GM12873 (cell line): ENCODE results near the gene COL19A1.

ENCODE experiments used
- CTCF ChIP-seq: IDR thresholded peaks from 2 replicates; pipeline ENCODE4 v1.5.1; 2012; ENCODE audit warnings: low read depth, mild to moderate bottlenecking, moderate library complexity, low read length, control low read depth; ENCODE audit not compliant: insufficient read depth; ENCODE audit errors: missing control alignments

The COL19A1 gene

GRCh38 chr6:69914015-69914485, 47.7 kb downstream of the COL19A1 start:
- TF ChIP-seq CTCF, result no peak

- TF ChIP-seq CTCF, result no peak
Measured at GRCh38 chr6:69915346-69915745, 49.0 kb downstream of the COL19A1 start.

DNA sequence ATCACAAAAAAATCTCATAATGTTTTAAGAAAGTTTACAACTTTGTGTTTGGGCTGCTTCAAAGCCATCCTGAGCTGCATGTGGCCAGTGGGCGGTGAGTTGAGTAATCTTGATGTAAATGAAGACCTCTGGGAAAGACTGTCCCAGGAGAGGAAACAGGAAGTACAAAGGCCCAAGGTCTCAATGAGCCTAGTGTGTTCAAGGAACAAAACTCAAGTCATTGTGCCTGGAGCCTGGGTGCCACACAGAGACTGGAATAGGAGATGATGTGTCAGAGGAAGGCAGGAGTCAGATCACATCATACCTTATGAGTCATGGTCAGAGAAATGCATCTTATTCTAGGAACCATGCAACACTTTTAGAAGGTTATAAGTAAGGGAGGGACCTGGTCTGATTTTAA, 51.5 kb downstream of the COL19A1 start:
- TF ChIP-seq CTCF, result no peak

- TF ChIP-seq CTCF, result no peak
Measured at GRCh38 chr6:69918813-69919475, 52.6 kb downstream of the COL19A1 start.

GRCh38 chr6:69926745-69927144, 60.4 kb downstream of the COL19A1 start:
- no peak for TF ChIP-seq CTCF

DNA sequence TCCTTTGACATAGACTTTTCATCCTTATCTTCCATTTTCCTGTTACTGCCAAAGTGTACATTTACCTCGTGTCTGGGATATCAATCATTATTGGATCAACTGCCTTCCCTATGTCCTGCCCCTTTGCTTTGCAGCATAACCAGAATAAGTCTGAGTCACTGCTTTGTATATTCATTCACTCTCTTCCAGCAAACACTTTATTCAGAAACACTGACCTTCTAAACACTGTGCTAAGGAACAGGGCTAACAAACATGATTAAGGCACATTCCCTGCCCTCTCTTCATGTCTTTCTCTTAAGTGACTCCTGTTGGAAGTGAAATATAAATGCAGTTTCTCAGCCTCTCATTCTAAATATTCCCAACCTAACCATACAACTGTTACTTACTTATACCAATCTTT, 66.9 kb downstream of the COL19A1 start:
- TF ChIP-seq CTCF, result no peak

- no peak for TF ChIP-seq CTCF
Measured at GRCh38 chr6:69935079-69935478, 68.7 kb downstream of the COL19A1 start.
